ENCODE measurements around the gene KRT20. TPM values are rescaled to one million over a fixed set of nuclear protein-coding genes. Genes with fewer than 3 reads are reported as not detected.
A peak's percentile ranks its signal among the peaks of the same experiment; 100 is the strongest.

The KRT20 gene
- total RNA-seq, 1 experiment from 2014 or later: 0.18 TPM

DNA sequence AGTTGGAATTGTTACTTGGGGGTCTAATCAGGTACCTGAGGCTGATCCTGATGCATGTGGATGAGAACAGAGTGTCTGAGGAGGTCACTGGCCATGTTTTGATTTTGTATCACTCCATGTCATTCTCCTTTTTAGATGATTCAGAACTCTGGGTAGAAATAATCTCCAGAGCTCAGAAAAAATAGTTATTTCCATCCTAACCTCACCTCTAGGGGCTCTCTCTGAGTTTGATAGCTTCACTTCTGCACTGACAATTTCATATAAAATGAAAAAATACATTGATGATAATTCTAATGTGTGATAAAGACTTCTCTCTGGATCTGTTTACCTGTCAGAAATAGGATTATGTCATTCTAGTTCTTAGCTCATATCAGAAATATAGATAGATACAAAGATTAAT is 11.8 kb downstream of the KRT20 start:
- ChIA-PET POLR2A (ENCODE audit: unreplicated experiment) (no interaction called here), CTCF (no interaction called here)
- Histone ChIP-seq H2AFZ (ENCODE audit: low read length) (no peak overlapping the region), H3K27ac (ENCODE audit: low read length) (no peak overlapping the region), H3K4me3 (ENCODE audit: low read length) (no peak overlapping the region), H4K20me1 (ENCODE audit: low read length) (no peaks in the 10 kb centered on the region), H3K27me3 (ENCODE audit: low read length) (no peaks in the 10 kb centered on the region), H3K9ac (ENCODE audit: low read length) (no peak overlapping the region), H3K36me3 (ENCODE audit: low read depth, low read length) (no peaks in the 10 kb centered on the region), H3F3A (ENCODE audit: low read length, unreplicated experiment) (no peaks in the 10 kb centered on the region), H3K4me2 (ENCODE audit: low read length) (no peak overlapping the region), H3K9me2 (replicated peaks; ENCODE audit: low read length) (no peaks in the 10 kb centered on the region), H3K4me1 (ENCODE audit: insufficient read depth, low read length) (no peaks in the 10 kb centered on the region), H3K79me2 (ENCODE audit: low read length) (no peaks in the 10 kb centered on the region), H3K9me3 (ENCODE audit: low read length) (no peaks in the 10 kb centered on the region)
- intact Hi-C loops (cut with micrococcal nuclease): no loop called here
- DNase-seq (no peak), ATAC-seq (no peak)
- BruUV-seq (replicated peaks): no TSS peak
- no peak for TF ChIP-seq EZH2 (IDR thresholded peaks at IDR 0.05; ENCODE audit: low read length, unreplicated experiment)
- TF ChIP-seq EZH2phosphoT487 (IDR thresholded peaks at IDR 0.05; ENCODE audit: borderline replicate concordance, low read length): no peak
- TF ChIP-seq, protein P1, sequence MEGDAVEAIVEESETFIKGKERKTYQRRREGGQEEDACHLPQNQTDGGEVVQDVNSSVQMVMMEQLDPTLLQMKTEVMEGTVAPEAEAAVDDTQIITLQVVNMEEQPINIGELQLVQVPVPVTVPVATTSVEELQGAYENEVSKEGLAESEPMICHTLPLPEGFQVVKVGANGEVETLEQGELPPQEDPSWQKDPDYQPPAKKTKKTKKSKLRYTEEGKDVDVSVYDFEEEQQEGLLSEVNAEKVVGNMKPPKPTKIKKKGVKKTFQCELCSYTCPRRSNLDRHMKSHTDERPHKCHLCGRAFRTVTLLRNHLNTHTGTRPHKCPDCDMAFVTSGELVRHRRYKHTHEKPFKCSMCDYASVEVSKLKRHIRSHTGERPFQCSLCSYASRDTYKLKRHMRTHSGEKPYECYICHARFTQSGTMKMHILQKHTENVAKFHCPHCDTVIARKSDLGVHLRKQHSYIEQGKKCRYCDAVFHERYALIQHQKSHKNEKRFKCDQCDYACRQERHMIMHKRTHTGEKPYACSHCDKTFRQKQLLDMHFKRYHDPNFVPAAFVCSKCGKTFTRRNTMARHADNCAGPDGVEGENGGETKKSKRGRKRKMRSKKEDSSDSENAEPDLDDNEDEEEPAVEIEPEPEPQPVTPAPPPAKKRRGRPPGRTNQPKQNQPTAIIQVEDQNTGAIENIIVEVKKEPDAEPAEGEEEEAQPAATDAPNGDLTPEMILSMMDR (conservative IDR thresholded peaks at IDR 0.05; ENCODE audit: low read depth, low read length): peak; percentile 31; the same call in 1 of the 2 replicates

DNA sequence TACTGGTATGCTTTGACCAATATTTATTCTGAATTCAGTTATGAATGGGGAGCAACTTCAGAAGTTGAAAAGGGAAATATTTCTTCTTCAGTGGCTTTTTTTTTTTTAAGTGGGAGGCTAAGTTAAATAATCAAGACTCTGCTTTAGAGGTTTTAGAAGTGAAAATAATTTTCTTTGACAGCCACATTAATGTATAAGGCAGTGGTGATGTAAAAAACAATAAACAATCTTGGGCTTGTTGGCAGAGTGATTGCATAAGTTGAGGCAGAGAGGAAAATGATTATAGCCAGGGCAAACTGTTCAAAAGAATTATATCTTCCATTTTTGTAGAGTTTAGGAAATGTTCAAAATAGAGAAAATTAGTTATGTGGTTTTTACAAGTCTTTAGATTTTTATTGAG is 12.6 kb downstream of the KRT20 start:
- ChIA-PET CTCF (no interaction called here), POLR2A (ENCODE audit: unreplicated experiment) (no interaction called here)

GRCh38 chr17:40871316-40871715 is 13.7 kb downstream of the KRT20 start:
- POLR2A ChIA-PET (ENCODE audit: unreplicated experiment): interaction anchor here (0.5 to 0.7 kb wide), 2 partner anchors 31 to 817 kb away, joined by 3 to 7 read pairs; no protein-coding TSS in a partner anchor
- Histone ChIP-seq H3K4me3 (ENCODE audit: low read length) (no peak overlapping the region), H3K36me3 (ENCODE audit: low read depth, low read length) (no peaks in the 10 kb centered on the region), H3K79me2 (ENCODE audit: low read length) (no peaks in the 10 kb centered on the region), H3K27me3 (ENCODE audit: low read length) (no peaks in the 10 kb centered on the region), H3K27ac (ENCODE audit: low read length) (no peak overlapping the region), H3K4me1 (ENCODE audit: insufficient read depth, low read length) (no peaks in the 10 kb centered on the region), H3K9me3 (ENCODE audit: low read length) (no peaks in the 10 kb centered on the region), H3K9me2 (replicated peaks; ENCODE audit: low read length) (no peaks in the 10 kb centered on the region), H3K9ac (ENCODE audit: low read length) (no peak overlapping the region), H3F3A (ENCODE audit: low read length, unreplicated experiment) (no peaks in the 10 kb centered on the region), H2AFZ (ENCODE audit: low read length) (no peak overlapping the region), H4K20me1 (ENCODE audit: low read length) (no peaks in the 10 kb centered on the region), H3K4me2 (ENCODE audit: low read length) (no peak overlapping the region)
- no peak for TF ChIP-seq EZH2phosphoT487 (IDR thresholded peaks at IDR 0.05; ENCODE audit: borderline replicate concordance, low read length)
- TF ChIP-seq, protein P1 (conservative IDR thresholded peaks at IDR 0.05; ENCODE audit: low read depth, low read length): no peak
- no peak for TF ChIP-seq EZH2 (IDR thresholded peaks at IDR 0.05; ENCODE audit: low read length, unreplicated experiment)
- ATAC-seq (no peak), DNase-seq (no peak)
- CTCF ChIA-PET: no interaction called here
- intact Hi-C loops (cut with micrococcal nuclease): no loop called here
- BruUV-seq (replicated peaks): no TSS peak

More for the DNA sequence above, 12.6 kb downstream of the KRT20 start:
- no peak overlapping the region for H3K4me2 ChIP-seq (ENCODE audit: low read length)
- no peaks in the 10 kb centered on the region for H3K4me1 ChIP-seq (ENCODE audit: insufficient read depth, low read length)
- no peaks in the 10 kb centered on the region for H3K9me2 ChIP-seq (replicated peaks; ENCODE audit: low read length)
- no peaks in the 10 kb centered on the region for H3K79me2 ChIP-seq (ENCODE audit: low read length)
- no peaks in the 10 kb centered on the region for H4K20me1 ChIP-seq (ENCODE audit: low read length)
- DNase-seq (no peak), ATAC-seq (no peak)
- no peak overlapping the region for H3K9ac ChIP-seq (ENCODE audit: low read length)
- no peaks in the 10 kb centered on the region for H3F3A ChIP-seq (ENCODE audit: low read length, unreplicated experiment)
- H3K27ac ChIP-seq (ENCODE audit: low read length): no peak overlapping the region
- no peaks in the 10 kb centered on the region for H3K9me3 ChIP-seq (ENCODE audit: low read length)
- H3K4me3 ChIP-seq (ENCODE audit: low read length): no peak overlapping the region
- no peaks in the 10 kb centered on the region for H3K36me3 ChIP-seq (ENCODE audit: low read depth, low read length)
- H2AFZ ChIP-seq (ENCODE audit: low read length): no peak overlapping the region
- intact Hi-C loops (cut with micrococcal nuclease): no loop called here
- H3K27me3 ChIP-seq (ENCODE audit: low read length): no peaks in the 10 kb centered on the region
- no TSS peak for BruUV-seq (replicated peaks)
- TF ChIP-seq EZH2phosphoT487 (IDR thresholded peaks at IDR 0.05; ENCODE audit: borderline replicate concordance, low read length) (no peak), EZH2 (IDR thresholded peaks at IDR 0.05; ENCODE audit: low read length, unreplicated experiment) (no peak)
- TF ChIP-seq, protein P1 (conservative IDR thresholded peaks at IDR 0.05; ENCODE audit: low read depth, low read length): no peak
